ENCODE data around the gene OBP2B. TPM values are rescaled to one million over a fixed set of nuclear protein-coding genes. Genes with fewer than 3 reads are reported as not detected.
"Not testable (repeated sequence)": the region's sequence is repeated elsewhere in the genome, so short reads cannot be mapped to it uniquely, and the experiment has no call there.

Gene OBP2B
- polyA plus RNA-seq (2013, experiment 1 of 2): not detected
- polyA plus RNA-seq (2013, experiment 2 of 2): not detected

GRCh38 chr9:133208880-133209300 is at the start of gene OBP2B:
OBP2B (minus strand) TSS chr9:133209250; CDS start chr9:133209199, 51 bp downstream.
- not testable (repeated sequence) for H3K4me1 ChIP-seq (ENCODE audit: insufficient read depth, low read length); H3K4me3 ChIP-seq (ENCODE audit: low read length); H3K9me3 ChIP-seq (ENCODE audit: insufficient read depth, low read depth, low read length); H3K36me3 ChIP-seq (ENCODE audit: insufficient read depth, low read length); H3K9ac ChIP-seq (ENCODE audit: low read depth, low read length); H3K27ac ChIP-seq (ENCODE audit: low read depth, low read length)
- peaks cover 55% of the 10 kb centered on the region for H3K27me3 ChIP-seq (ENCODE audit: insufficient read depth, low read length)
- no CpG with 5 or more reads among the region's 18 CpGs for WGBS

GRCh38 chr9:133258061-133259015 is 49.3 kb upstream of the OBP2B start:
- WGBS: 86% methylated on average over 21 of the region's 21 CpGs
- no peaks in the 10 kb centered on the region for H3K27me3 ChIP-seq (ENCODE audit: insufficient read depth, low read length)
- H3K9me3 ChIP-seq (ENCODE audit: insufficient read depth, low read depth, low read length): no peaks in the 10 kb centered on the region
- H3K9ac ChIP-seq (ENCODE audit: low read depth, low read length): no peak overlapping the region; the same call in 1 of the 2 replicates
- peaks cover 5% of the 10 kb centered on the region; the same call in 1 of the 2 replicates for H3K4me1 ChIP-seq (ENCODE audit: insufficient read depth, low read length)
- no peak overlapping the region for H3K4me3 ChIP-seq (ENCODE audit: low read length)
- H3K36me3 ChIP-seq (ENCODE audit: insufficient read depth, low read length): no peaks in the 10 kb centered on the region
- H3K27ac ChIP-seq (ENCODE audit: low read depth, low read length): no peak overlapping the region

GRCh38 chr9:133257465-133257956 is 48.5 kb upstream of the OBP2B start:
- whole genome bisulfite sequencing: 83% methylated on average over 13 of the region's 13 CpGs
- no peak overlapping the region for H3K27ac ChIP-seq (ENCODE audit: low read depth, low read length)

GRCh38 chr9:133256686-133257091 is 47.6 kb upstream of the OBP2B start:
- 97% methylated on average over 10 of the region's 10 CpGs for WGBS
- no peak overlapping the region for H3K9ac ChIP-seq (ENCODE audit: low read depth, low read length)
- no peaks in the 10 kb centered on the region for H3K9me3 ChIP-seq (ENCODE audit: insufficient read depth, low read depth, low read length)
- H3K36me3 ChIP-seq (ENCODE audit: insufficient read depth, low read length): no peaks in the 10 kb centered on the region
- H3K27ac ChIP-seq (ENCODE audit: low read depth, low read length): no peak overlapping the region
- H3K4me3 ChIP-seq (ENCODE audit: low read length): no peak overlapping the region
- peaks cover 5% of the 10 kb centered on the region; the same call in 1 of the 2 replicates for H3K4me1 ChIP-seq (ENCODE audit: insufficient read depth, low read length)
- H3K27me3 ChIP-seq (ENCODE audit: insufficient read depth, low read length): no peaks in the 10 kb centered on the region

More at GRCh38 chr9:133257465-133257956, 48.5 kb upstream of the OBP2B start:
- Histone ChIP-seq H3K36me3 (ENCODE audit: insufficient read depth, low read length) (no peaks in the 10 kb centered on the region), H3K9ac (ENCODE audit: low read depth, low read length) (no peak overlapping the region; the same call in 1 of the 2 replicates), H3K9me3 (ENCODE audit: insufficient read depth, low read depth, low read length) (no peaks in the 10 kb centered on the region), H3K27me3 (ENCODE audit: insufficient read depth, low read length) (no peaks in the 10 kb centered on the region), H3K4me1 (ENCODE audit: insufficient read depth, low read length) (peaks cover 5% of the 10 kb centered on the region; the same call in 1 of the 2 replicates), H3K4me3 (ENCODE audit: low read length) (no peak overlapping the region)

GRCh38 chr9:133256136-133256461 is 47.0 kb upstream of the OBP2B start:
- Histone ChIP-seq H3K4me1 (ENCODE audit: insufficient read depth, low read length) (peaks cover 5% of the 10 kb centered on the region; the same call in 1 of the 2 replicates), H3K27ac (ENCODE audit: low read depth, low read length) (no peak overlapping the region), H3K9me3 (ENCODE audit: insufficient read depth, low read depth, low read length) (no peaks in the 10 kb centered on the region), H3K9ac (ENCODE audit: low read depth, low read length) (no peak overlapping the region), H3K4me3 (ENCODE audit: low read length) (no peak overlapping the region), H3K36me3 (ENCODE audit: insufficient read depth, low read length) (no peaks in the 10 kb centered on the region), H3K27me3 (ENCODE audit: insufficient read depth, low read length) (no peaks in the 10 kb centered on the region)
- WGBS: 96% methylated on average over 30 of the region's 30 CpGs

GRCh38 chr9:133255371-133256135 is 46.5 kb upstream of the OBP2B start:
- no peaks in the 10 kb centered on the region for H3K36me3 ChIP-seq (ENCODE audit: insufficient read depth, low read length)
- H3K27me3 ChIP-seq (ENCODE audit: insufficient read depth, low read length): no peaks in the 10 kb centered on the region
- peaks cover 5% of the 10 kb centered on the region; the same call in 1 of the 2 replicates for H3K4me1 ChIP-seq (ENCODE audit: insufficient read depth, low read length)
- no peaks in the 10 kb centered on the region for H3K9me3 ChIP-seq (ENCODE audit: insufficient read depth, low read depth, low read length)
- H3K9ac ChIP-seq (ENCODE audit: low read depth, low read length): no peak overlapping the region
- whole genome bisulfite sequencing: 92% methylated on average over 41 of the region's 42 CpGs
- no peak overlapping the region for H3K27ac ChIP-seq (ENCODE audit: low read depth, low read length)
- H3K4me3 ChIP-seq (ENCODE audit: low read length): no peak overlapping the region

- Histone ChIP-seq H3K27me3 (ENCODE audit: insufficient read depth, low read length) (0 out of 2 replicates have a peak, but pooled peaks cover under 1% of the 10 kb centered on the region), H3K4me1 (ENCODE audit: insufficient read depth, low read length) (peaks cover 5% of the 10 kb centered on the region; the same call in 1 of the 2 replicates), H3K9me3 (ENCODE audit: insufficient read depth, low read depth, low read length) (no peaks in the 10 kb centered on the region), H3K36me3 (ENCODE audit: insufficient read depth, low read length) (no peaks in the 10 kb centered on the region), H3K4me3 (ENCODE audit: low read length) (no peak overlapping the region), H3K9ac (ENCODE audit: low read depth, low read length) (no peak overlapping the region), H3K27ac (ENCODE audit: low read depth, low read length) (no peak overlapping the region)
- 82% methylated on average over 5 of the region's 5 CpGs for WGBS
Measured at GRCh38 chr9:133254471-133254870, 45.4 kb upstream of the OBP2B start.

GRCh38 chr9:133253268-133253667 is 44.2 kb upstream of the OBP2B start:
- no peak overlapping the region for H3K27ac ChIP-seq (ENCODE audit: low read depth, low read length)
- H3K4me1 ChIP-seq (ENCODE audit: insufficient read depth, low read length): peaks cover 5% of the 10 kb centered on the region; the same call in 1 of the 2 replicates
- H3K4me3 ChIP-seq (ENCODE audit: low read length): no peak overlapping the region
- H3K9ac ChIP-seq (ENCODE audit: low read depth, low read length): no peak overlapping the region
- no peaks in the 10 kb centered on the region for H3K36me3 ChIP-seq (ENCODE audit: insufficient read depth, low read length)
- H3K9me3 ChIP-seq (ENCODE audit: insufficient read depth, low read depth, low read length): no peaks in the 10 kb centered on the region
- 83% methylated on average over 1 of the region's 1 CpG for WGBS
- H3K27me3 ChIP-seq (ENCODE audit: insufficient read depth, low read length): 0 out of 2 replicates have a peak, but pooled peaks cover 2% of the 10 kb centered on the region

- H3K9me3 ChIP-seq (ENCODE audit: insufficient read depth, low read depth, low read length): no peaks in the 10 kb centered on the region
- 0 out of 2 replicates have a peak, but pooled peaks cover 2% of the 10 kb centered on the region for H3K27me3 ChIP-seq (ENCODE audit: insufficient read depth, low read length)
- H3K4me1 ChIP-seq (ENCODE audit: insufficient read depth, low read length): no peaks in the 10 kb centered on the region
- no peak overlapping the region for H3K27ac ChIP-seq (ENCODE audit: low read depth, low read length)
- H3K9ac ChIP-seq (ENCODE audit: low read depth, low read length): no peak overlapping the region
- H3K4me3 ChIP-seq (ENCODE audit: low read length): no peak overlapping the region
- no peaks in the 10 kb centered on the region for H3K36me3 ChIP-seq (ENCODE audit: insufficient read depth, low read length)
- 85% methylated on average over 16 of the region's 16 CpGs for WGBS
Measured at GRCh38 chr9:133252301-133253020, 43.4 kb upstream of the OBP2B start.

- Histone ChIP-seq H3K4me3 (ENCODE audit: low read length) (no peak overlapping the region), H3K36me3 (ENCODE audit: insufficient read depth, low read length) (no peaks in the 10 kb centered on the region), H3K27me3 (ENCODE audit: insufficient read depth, low read length) (0 out of 2 replicates have a peak, but pooled peaks cover 2% of the 10 kb centered on the region), H3K27ac (ENCODE audit: low read depth, low read length) (no peak overlapping the region), H3K4me1 (ENCODE audit: insufficient read depth, low read length) (no peaks in the 10 kb centered on the region), H3K9me3 (ENCODE audit: insufficient read depth, low read depth, low read length) (no peaks in the 10 kb centered on the region), H3K9ac (ENCODE audit: low read depth, low read length) (no peak overlapping the region)
- WGBS: 91% methylated on average over 11 of the region's 11 CpGs
Measured at GRCh38 chr9:133251773-133252172, 42.7 kb upstream of the OBP2B start.

All from HUES64 (cell line).